GM12878 (cell line): Measurements from ENCODE around the gene LTA. TPM values are rescaled to one million over a fixed set of nuclear protein-coding genes. Genes with fewer than 3 reads are reported as not detected.

Experiments used
- BCL11A ChIP-seq: IDR thresholded peaks from 2 replicates; pipeline ENCODE4 v1.6.1; 2011; ENCODE audit warnings: low read depth, low read length
- BCL3 ChIP-seq: IDR thresholded peaks from 2 replicates; pipeline ENCODE4 v1.6.1; 2011; ENCODE audit warnings: borderline replicate concordance, low read depth, mild to moderate bottlenecking, moderate library complexity, low read length; ENCODE audit not compliant: insufficient read depth, poor library complexity, severe bottlenecking
- CUX1 ChIP-seq: IDR thresholded peaks from 2 replicates; pipeline ENCODE4 v1.6.1; 2012; ENCODE audit warnings: improper control_type of control experiment, low read depth, low read length; ENCODE audit not compliant: insufficient replicate concordance
- IRF3 ChIP-seq: fragments of 450-650 bp; IDR thresholded peaks from 2 replicates; pipeline ENCODE4 v1.6.1; 2014; ENCODE audit warnings: mild to moderate bottlenecking
- NFYB ChIP-seq: IDR thresholded peaks from 2 replicates; pipeline ENCODE4 v1.6.1; 2011; ENCODE audit warnings: low read depth, mild to moderate bottlenecking, low read length, improper control_type of control experiment, moderate library complexity; ENCODE audit not compliant: insufficient read depth
- NKRF ChIP-seq: fragments of 450-650 bp; conservative IDR thresholded peaks from 2 replicates; pipeline ENCODE4 v1.6.1; 2017; ENCODE audit warnings: mild to moderate bottlenecking, moderate library complexity
- PAX5 ChIP-seq: IDR thresholded peaks from 2 replicates; pipeline ENCODE4 v1.6.1; 2011; ENCODE audit warnings: low read depth, low read length, borderline replicate concordance
- RB1 ChIP-seq: fragments of 450-650 bp; formaldehyde crosslinking; IDR thresholded peaks from 2 replicates; pipeline ENCODE4 v1.6.1; 2017; ENCODE audit warnings: mild to moderate bottlenecking, borderline replicate concordance
- RCOR1 ChIP-seq: conservative IDR thresholded peaks from 2 replicates; pipeline ENCODE4 v1.6.1; 2012; ENCODE audit warnings: low read depth, low read length, improper control_type of control experiment
- YY1 ChIP-seq: IDR thresholded peaks from 2 replicates; pipeline ENCODE4 v1.6.1; 2011; ENCODE audit warnings: low read depth, mild to moderate bottlenecking, low read length
- ZSCAN29 ChIP-seq: fragments of 450-650 bp; IDR thresholded peaks from 2 replicates; pipeline ENCODE4 v1.6.1; 2017; ENCODE audit warnings: mild to moderate bottlenecking, moderate library complexity
- polyA plus RNA-seq, 11 experiments: library from polyadenylated mRNA; depleted of rRNA in 4 of 11; unstranded in 6 of 11; stranded (reverse) in 5 of 11; fragments of >200 nt; fragmentation: Nextera tagmentation in 4 of 11; fragmentation: Illumina TruSeq in 1 of 11; extraction: Ambion mirVana in 4 of 11; extraction: Trizol in 1 of 11; gene quantifications; 1 replicate in 1 of 11; 2 replicates in 10 of 11; pipeline versions ENCODE4 v1.2.1 to v1.2.3, GENCODE V29; 2011 to 2016; ENCODE audit warnings: inconsistent platforms in 2 of 11, missing spikeins in 2 of 11, low read depth in 1 of 11
- total RNA-seq, 4 experiments: library from RNA; depleted of rRNA in 3 of 4; stranded (reverse); fragments of >200 nt in 3 of 4; fragmentation: Illumina TruSeq in 1 of 4; extraction: Trizol in 1 of 4; gene quantifications; 2 replicates each; pipeline versions ENCODE4 v1.2.1 to v1.2.3, GENCODE V29; 2013 to 2021
- TF ChIP-seq, protein P1 (sequence below): fragments of 450-650 bp; IDR thresholded peaks from 2 replicates; pipeline ENCODE4 v1.6.1; 2016; ENCODE audit warnings: mild to moderate bottlenecking
- TF ChIP-seq, protein P2 (sequence below): IDR thresholded peaks from 2 replicates; pipeline ENCODE4 v1.6.1; 2012; ENCODE audit warnings: mild to moderate bottlenecking, low read depth, low read length

The LTA gene
- total and polyA plus RNA-seq, 10 of the 15 experiments (the other 5 are each of a cell fraction or from before 2014, with no cell fraction given), result 27.5 to 100 (median 75.1) TPM

DNA sequence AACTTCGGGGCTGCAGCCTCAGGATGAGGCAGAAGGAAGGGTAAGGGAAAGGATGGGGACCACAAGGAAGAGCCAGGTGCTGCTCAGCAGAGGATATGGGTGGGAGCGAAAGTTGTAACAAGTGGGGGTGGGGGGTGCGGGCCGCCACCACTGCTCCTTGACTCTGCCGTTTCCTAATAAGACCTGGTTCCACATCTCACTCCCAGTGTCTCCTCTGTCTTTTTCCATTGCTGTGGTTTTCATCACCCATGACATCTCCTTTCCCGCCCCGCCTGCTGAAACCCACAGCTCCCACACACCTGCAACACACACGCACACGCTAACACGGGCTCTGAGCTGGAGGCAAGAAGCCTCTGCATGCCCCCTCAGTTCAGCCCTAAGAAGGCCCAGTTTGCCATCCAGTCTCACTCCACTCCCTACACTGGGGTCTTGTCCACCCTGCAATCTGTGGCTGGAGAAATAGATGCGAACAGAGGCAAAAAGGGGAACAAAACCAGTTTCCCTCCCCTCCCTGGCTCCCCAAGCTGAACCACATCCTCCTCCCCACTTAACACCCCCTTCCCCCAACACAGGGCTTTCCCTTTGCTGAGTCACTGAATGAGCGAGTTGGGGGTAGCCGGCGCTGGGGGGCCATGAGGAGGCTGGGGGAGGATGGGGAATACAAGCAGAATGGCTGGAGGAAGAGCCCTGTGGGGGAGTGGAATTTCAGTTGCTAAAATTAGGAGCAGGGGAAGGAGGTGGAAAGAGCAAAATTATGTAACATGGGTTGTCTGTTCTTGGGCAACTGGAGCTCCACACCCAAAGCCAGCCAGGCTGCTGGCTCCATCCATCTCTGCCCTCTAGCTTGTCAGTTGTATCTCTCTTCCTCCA is 13.2 kb upstream of the LTA start (continued):
- no peak for TF ChIP-seq IRF3
- peak; percentile 60 for TF ChIP-seq YY1
- TF ChIP-seq PAX5, result peak; percentile 87
- TF ChIP-seq, protein P1, sequence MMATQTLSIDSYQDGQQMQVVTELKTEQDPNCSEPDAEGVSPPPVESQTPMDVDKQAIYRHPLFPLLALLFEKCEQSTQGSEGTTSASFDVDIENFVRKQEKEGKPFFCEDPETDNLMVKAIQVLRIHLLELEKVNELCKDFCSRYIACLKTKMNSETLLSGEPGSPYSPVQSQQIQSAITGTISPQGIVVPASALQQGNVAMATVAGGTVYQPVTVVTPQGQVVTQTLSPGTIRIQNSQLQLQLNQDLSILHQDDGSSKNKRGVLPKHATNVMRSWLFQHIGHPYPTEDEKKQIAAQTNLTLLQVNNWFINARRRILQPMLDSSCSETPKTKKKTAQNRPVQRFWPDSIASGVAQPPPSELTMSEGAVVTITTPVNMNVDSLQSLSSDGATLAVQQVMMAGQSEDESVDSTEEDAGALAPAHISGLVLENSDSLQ, result no peak
- no peak for TF ChIP-seq NFYB
- peak; percentile 26 for TF ChIP-seq CUX1
- TF ChIP-seq BCL11A, result peak; percentile 91
- TF ChIP-seq, protein P2, sequence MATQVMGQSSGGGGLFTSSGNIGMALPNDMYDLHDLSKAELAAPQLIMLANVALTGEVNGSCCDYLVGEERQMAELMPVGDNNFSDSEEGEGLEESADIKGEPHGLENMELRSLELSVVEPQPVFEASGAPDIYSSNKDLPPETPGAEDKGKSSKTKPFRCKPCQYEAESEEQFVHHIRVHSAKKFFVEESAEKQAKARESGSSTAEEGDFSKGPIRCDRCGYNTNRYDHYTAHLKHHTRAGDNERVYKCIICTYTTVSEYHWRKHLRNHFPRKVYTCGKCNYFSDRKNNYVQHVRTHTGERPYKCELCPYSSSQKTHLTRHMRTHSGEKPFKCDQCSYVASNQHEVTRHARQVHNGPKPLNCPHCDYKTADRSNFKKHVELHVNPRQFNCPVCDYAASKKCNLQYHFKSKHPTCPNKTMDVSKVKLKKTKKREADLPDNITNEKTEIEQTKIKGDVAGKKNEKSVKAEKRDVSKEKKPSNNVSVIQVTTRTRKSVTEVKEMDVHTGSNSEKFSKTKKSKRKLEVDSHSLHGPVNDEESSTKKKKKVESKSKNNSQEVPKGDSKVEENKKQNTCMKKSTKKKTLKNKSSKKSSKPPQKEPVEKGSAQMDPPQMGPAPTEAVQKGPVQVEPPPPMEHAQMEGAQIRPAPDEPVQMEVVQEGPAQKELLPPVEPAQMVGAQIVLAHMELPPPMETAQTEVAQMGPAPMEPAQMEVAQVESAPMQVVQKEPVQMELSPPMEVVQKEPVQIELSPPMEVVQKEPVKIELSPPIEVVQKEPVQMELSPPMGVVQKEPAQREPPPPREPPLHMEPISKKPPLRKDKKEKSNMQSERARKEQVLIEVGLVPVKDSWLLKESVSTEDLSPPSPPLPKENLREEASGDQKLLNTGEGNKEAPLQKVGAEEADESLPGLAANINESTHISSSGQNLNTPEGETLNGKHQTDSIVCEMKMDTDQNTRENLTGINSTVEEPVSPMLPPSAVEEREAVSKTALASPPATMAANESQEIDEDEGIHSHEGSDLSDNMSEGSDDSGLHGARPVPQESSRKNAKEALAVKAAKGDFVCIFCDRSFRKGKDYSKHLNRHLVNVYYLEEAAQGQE, result no peak
- TF ChIP-seq NKRF, result no peak
- no peak; the same call in 1 of the 2 replicates for TF ChIP-seq RCOR1
- peak; percentile 72; the same call in 1 of the 2 replicates for TF ChIP-seq RB1
- TF ChIP-seq ZSCAN29, result no peak
- TF ChIP-seq BCL3, result peak; percentile 78
